Lower leg skin (tissue), 4 donors: ENCODE measurements around the gene METTL6. TPM values are rescaled to one million over a fixed set of nuclear protein-coding genes. Genes with fewer than 3 reads are reported as not detected.

Experiments
- DNase-seq, 2 donors: peaks; one replicate each; pipeline ENCODE4 v3.0.0-alpha.2; 2019; ENCODE audit warnings: low spot score in 2 of 2
- H3K4me3 ChIP-seq: fragments of 200-600 bp; sonication (generic); 2 replicates; pipeline ENCODE4 v1.5.1; 2017; ENCODE audit warnings: mild to moderate bottlenecking, low read depth; ENCODE audit not compliant: poor library complexity, severe bottlenecking
- POLR2A ChIP-seq, 2 donors: fragments of 450-650 bp; IDR thresholded peaks; one replicate each; pipeline ENCODE4 v1.6.1; 2016 to 2017; ENCODE audit warnings: antibody characterized with exemption in 2 of 2, mild to moderate bottlenecking in 1 of 2, moderate library complexity in 1 of 2
- WGBS, 2 donors: methylation state at CpG; one replicate each; pipeline ENCODE4 v1.1.5; 2018; 5-methylcytosine and 5-hydroxymethylcytosine counted together
- intact Hi-C: fragments of 100-400 bp; cut with DNase I; formaldehyde crosslinking; loops from one replicate; pipeline ENCODE4 v1.15.0; 2023; ENCODE audit warnings: low total_unique reads
- total RNA-seq, 4 donors: library from RNA; depleted of rRNA; stranded (reverse); fragments of >200 nt; gene quantifications; one replicate each; pipeline ENCODE4 v1.1.0, GENCODE V29; 2016
- TF ChIP-seq, protein P1 (sequence below), 3 donors: fragments of 450-650 bp; IDR thresholded peaks; one replicate each; pipeline ENCODE4 v1.5.1; 2016; ENCODE audit warnings: antibody characterized with exemption in 3 of 3, mild to moderate bottlenecking in 3 of 3, moderate library complexity in 2 of 3

METTL6 gene
- total RNA-seq, 4 donors from 2014 or later = 4.9 to 15.2 (median 7.9) TPM

DNA sequence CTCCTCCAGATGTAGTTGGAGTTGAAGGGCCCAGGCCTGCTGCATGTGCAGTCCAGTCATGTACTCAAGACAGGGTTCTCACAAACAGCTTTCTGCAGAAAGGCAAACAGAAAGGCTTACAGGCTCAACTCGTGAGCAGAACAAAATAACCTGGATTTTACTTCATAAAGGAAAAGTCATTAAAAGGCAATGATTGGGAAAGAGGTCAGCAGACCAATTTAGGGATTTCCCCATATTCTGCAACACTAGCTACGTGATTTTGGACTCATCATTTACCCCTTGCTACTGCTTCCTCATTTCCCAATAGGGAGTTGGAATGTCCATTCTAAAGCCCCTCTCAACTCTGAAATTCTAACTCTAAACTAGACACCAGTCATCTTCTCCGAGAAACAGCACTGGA, 18.1 kb downstream of the METTL6 start:
- 78 to 81% methylated on average over 3 of the region's 3 CpGs for WGBS, 2 donors
- intact Hi-C loops = loop anchor here (10.0 kb wide), 1 partner anchor 204 kb away; the partner anchor contains the start of gene CAPN7
- H3K4me3 ChIP-seq = no peak overlapping the region
- DNase-seq = no peak
- TF ChIP-seq POLR2A (IDR thresholded peaks at IDR 0.05) = no peak
- TF ChIP-seq, protein P1, sequence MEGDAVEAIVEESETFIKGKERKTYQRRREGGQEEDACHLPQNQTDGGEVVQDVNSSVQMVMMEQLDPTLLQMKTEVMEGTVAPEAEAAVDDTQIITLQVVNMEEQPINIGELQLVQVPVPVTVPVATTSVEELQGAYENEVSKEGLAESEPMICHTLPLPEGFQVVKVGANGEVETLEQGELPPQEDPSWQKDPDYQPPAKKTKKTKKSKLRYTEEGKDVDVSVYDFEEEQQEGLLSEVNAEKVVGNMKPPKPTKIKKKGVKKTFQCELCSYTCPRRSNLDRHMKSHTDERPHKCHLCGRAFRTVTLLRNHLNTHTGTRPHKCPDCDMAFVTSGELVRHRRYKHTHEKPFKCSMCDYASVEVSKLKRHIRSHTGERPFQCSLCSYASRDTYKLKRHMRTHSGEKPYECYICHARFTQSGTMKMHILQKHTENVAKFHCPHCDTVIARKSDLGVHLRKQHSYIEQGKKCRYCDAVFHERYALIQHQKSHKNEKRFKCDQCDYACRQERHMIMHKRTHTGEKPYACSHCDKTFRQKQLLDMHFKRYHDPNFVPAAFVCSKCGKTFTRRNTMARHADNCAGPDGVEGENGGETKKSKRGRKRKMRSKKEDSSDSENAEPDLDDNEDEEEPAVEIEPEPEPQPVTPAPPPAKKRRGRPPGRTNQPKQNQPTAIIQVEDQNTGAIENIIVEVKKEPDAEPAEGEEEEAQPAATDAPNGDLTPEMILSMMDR (IDR thresholded peaks at IDR 0.05) = no peak

DNA sequence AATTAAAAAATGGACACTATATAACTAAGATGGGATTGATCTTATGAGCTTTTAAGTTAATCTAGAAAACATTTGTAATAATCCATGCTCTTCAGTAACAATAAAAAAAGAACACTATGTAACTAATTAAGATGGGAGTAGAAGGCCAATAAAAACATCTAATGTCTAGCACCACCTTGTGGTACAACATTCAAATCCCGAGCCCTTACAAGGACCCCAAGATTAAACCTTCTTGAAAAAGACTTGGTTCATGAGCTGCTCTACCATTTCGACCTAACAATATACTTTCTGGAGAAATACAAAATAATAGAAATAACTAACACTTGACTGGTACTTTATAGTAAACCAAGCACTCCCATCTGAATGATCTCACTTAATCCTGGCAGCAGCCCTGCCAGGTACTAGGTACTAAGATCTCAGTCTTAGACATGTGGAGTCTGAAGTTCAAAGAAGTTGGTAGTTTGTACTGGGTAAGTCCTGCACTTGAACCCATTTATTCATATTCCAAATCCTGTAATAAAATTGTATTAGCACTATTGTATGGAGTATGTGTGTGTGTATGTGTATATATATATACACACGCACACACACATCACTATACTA, 21.8 kb downstream of the METTL6 start:
- WGBS, 2 donors = 39 to 40% methylated on average over 3 of the region's 3 CpGs
- no peak for TF ChIP-seq POLR2A (IDR thresholded peaks at IDR 0.05)
- TF ChIP-seq, protein P1 (IDR thresholded peaks at IDR 0.05) = no peak
- no peak for DNase-seq
- intact Hi-C loops = loop anchor here (10.0 kb wide), 1 partner anchor 201 kb away; the partner anchor contains the start of gene CAPN7
- no peak overlapping the region for H3K4me3 ChIP-seq

DNA sequence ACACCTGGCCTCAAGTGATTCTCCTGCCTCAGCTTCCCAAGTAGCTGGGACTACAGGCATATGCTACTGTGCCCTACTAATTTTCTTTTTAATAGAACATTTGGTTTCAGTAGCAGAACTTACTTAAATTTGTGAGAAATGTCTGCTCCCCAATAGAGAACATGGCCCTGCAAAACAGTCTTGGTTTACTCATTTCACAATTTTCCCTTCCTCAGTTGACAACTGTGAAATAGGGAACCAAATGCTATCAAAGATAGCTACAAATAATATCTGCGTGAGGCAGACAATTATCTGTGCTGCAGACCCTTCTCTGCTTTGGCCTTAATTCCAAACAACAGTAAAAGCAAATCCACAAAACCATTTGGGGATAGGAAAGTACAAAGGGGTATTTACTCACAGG, 22.6 kb downstream of the METTL6 start:
- DNase-seq = no peak
- no peak overlapping the region for H3K4me3 ChIP-seq
- 88 to 97% methylated on average over 1 of the region's 1 CpG for WGBS, 2 donors
- TF ChIP-seq, protein P1 (IDR thresholded peaks at IDR 0.05) = no peak
- no peak for TF ChIP-seq POLR2A (IDR thresholded peaks at IDR 0.05)
- intact Hi-C loops = loop anchor here (10.0 kb wide), 1 partner anchor 200 kb away; the partner anchor contains the start of gene CAPN7

DNA sequence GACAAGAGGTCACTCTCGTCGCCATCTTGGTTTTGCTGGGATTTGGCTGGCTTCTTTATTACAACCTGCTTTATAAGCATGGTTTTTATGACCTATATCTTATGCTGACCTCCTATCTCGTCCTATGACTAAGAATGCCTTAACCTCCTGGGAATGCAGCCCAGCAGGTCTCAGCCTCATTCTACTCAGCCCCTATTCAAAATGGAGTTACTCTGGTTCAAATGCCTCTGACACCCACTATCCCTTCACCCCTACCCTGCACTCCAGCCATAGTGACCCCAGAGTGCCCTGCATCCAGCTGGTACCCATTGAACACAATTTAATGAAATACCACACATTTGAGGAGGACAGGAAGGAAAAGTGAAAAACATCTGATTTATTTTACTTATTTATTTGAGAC, 23.4 kb downstream of the METTL6 start:
- intact Hi-C loops = loop anchor here (10.0 kb wide), 1 partner anchor 199 kb away; the partner anchor contains the start of gene CAPN7
- TF ChIP-seq, protein P1 (IDR thresholded peaks at IDR 0.05) = no peak
- TF ChIP-seq POLR2A (IDR thresholded peaks at IDR 0.05) = no peak
- H3K4me3 ChIP-seq = no peak overlapping the region
- WGBS, 2 donors = 83 to 95% methylated on average over 3 of the region's 3 CpGs
- no peak for DNase-seq

DNA sequence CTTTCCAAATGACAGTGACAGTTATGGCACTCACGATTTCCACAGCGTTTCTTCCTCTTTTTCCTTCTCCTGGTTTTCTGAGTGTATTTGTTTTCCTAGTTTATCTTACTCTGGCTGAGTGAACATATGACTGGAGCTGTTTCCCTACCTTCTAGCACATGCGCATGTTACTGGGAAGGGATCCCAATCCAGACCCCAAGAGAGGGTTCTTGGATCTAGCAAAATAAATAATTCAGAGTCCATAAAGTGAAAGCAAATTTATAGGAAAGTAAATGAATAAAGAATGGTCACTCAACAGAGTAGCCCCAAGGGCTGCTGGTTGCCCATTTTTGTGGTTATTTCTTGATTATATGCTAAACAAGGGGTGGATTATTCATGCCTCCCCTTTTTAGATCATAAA, 23.8 kb downstream of the METTL6 start:
- TF ChIP-seq POLR2A (IDR thresholded peaks at IDR 0.05) = no peak
- TF ChIP-seq, protein P1 (IDR thresholded peaks at IDR 0.05) = no peak
- WGBS, 2 donors = 72 to 81% methylated on average over 3 of the region's 3 CpGs
- intact Hi-C loops = loop anchor here (10.0 kb wide), 1 partner anchor 199 kb away; the partner anchor contains the start of gene CAPN7
- no peak overlapping the region for H3K4me3 ChIP-seq
- DNase-seq = no peak
